K562 (cell line): ENCODE results near the gene PLPP4.

ENCODE experiments used
- CBX2 ChIP-seq: fragments of 200-600 bp; sonication (generic); IDR thresholded peaks from one replicate; pipeline ENCODE4 v1.6.1; 2012; ENCODE audit warnings: mild to moderate bottlenecking, low read length, inconsistent platforms; ENCODE audit not compliant: insufficient read depth, poor library complexity, severe bottlenecking
- CTCF ChIP-seq, 3 experiments: IDR thresholded peaks in 2 of 3; conservative IDR thresholded peaks in 1 of 3; 2 replicates each; pipeline ENCODE4 v1.5.1; 2011 to 2012; ENCODE audit warnings: low read length in 3 of 3, mild to moderate bottlenecking in 3 of 3, control low read depth in 2 of 3, improper control_type of control experiment in 1 of 3, inconsistent platforms in 1 of 3, low read depth in 1 of 3, mixed read lengths in 1 of 3, moderate library complexity in 1 of 3; ENCODE audit not compliant: insufficient read depth in 2 of 3
- HMG20B ChIP-seq: fragments of 250-450 bp; sonication (Bioruptor Pico); IDR thresholded peaks from 2 replicates; pipeline ENCODE4 v1.5.0; 2021; ENCODE audit warnings: mild to moderate bottlenecking
- POLR2A ChIP-seq: fragments of 450-650 bp; conservative IDR thresholded peaks from 2 replicates; pipeline ENCODE4 v1.6.1; 2016
- SNAPC5 ChIP-seq: fragments of 250-450 bp; sonication (Bioruptor Pico); IDR thresholded peaks from 2 replicates; pipeline ENCODE4 v1.8.0; 2021; ENCODE audit warnings: moderate library complexity, mild to moderate bottlenecking, inconsistent platforms
- TBP ChIP-seq: optimal IDR thresholded peaks from 2 replicates; pipeline ENCODE3; 2011; ENCODE audit warnings: low read depth, low read length, improper control_type of control experiment
- TFE3 ChIP-seq: fragments of 450-650 bp; formaldehyde crosslinking; IDR thresholded peaks from 2 replicates; pipeline ENCODE4 v1.4.0; 2020; ENCODE audit warnings: mild to moderate bottlenecking, mixed read lengths
- ZNF174 ChIP-seq: fragments of 250-450 bp; sonication (Bioruptor Pico); IDR thresholded peaks from 2 replicates; pipeline ENCODE4 v1.4.0; 2020; ENCODE audit warnings: mild to moderate bottlenecking

GRCh38 chr10:120562956-120563355, 105.9 kb downstream of the PLPP4 start:
- TF ChIP-seq CBX2: no peak
- no peak for TF ChIP-seq SNAPC5
- TF ChIP-seq TBP: no peak
- no peak for TF ChIP-seq POLR2A
- TF ChIP-seq CTCF (IDR thresholded peaks at IDR 0.05 in 2 of 3, conservative IDR thresholded peaks at IDR 0.05 in 1 of 3; ENCODE audit: insufficient read depth in 2 of 3, low read depth in 1 of 3, low read length in 3 of 3): no peak
- no peak for TF ChIP-seq ZNF174
- TF ChIP-seq TFE3: no peak
- no peak for TF ChIP-seq HMG20B (CRISPR knock-in tag)
